ENCODE data around the gene SULF2.

SULF2 gene

GRCh38 chr20:47747669-47748031, 37.6 kb downstream of the SULF2 start:
- no peak for TF ChIP-seq CTCF (conservative IDR thresholded peaks at IDR 0.05)
- TF ChIP-seq ZFX (IDR thresholded peaks at IDR 0.05), result no peak
- H3K27ac ChIP-seq, result no peak overlapping the region

DNA sequence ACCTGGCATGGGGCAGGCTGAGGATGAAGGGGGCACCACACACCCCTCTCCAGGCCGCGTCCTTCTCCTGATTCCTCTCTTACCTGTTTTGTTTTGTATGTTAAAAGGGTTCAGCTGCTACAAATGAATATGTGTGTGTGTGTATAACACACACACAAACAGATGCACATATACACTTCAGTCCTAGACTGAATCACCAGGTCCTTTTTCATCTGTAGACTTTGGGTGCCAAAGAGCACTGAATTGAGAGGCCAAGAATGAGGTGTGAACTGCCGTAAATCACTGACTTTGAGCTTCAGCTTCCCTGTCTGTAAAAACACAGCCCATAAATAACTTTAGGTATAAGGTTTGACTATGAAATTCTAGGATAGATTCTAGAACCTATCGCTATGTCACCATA, 40.5 kb downstream of the SULF2 start:
- no peak overlapping the region for H3K27ac ChIP-seq
- TF ChIP-seq ZFX (IDR thresholded peaks at IDR 0.05) (no peak), CTCF (conservative IDR thresholded peaks at IDR 0.05) (no peak)

DNA sequence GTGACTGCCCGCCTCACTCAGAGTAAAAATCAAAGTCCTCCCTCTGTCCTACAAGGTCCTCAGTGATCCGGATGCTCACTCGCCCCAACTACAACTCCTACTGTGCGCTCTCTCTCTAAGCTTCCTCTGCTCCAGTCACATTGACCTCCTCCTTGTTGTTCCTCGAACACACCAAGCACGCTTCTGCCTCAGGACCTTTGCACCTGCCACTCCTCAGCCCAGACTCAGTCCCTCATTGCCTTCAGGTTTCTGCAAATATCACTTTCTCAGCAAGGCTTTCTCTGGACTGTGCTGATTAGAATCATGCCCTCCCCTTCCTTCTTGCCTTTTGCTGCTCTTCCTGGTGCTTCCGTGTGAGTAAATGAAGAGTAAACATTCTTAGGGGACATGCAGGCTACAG, 41.6 kb downstream of the SULF2 start:
- TF ChIP-seq CTCF (conservative IDR thresholded peaks at IDR 0.05) (no peak), ZFX (IDR thresholded peaks at IDR 0.05) (no peak)
- no peak overlapping the region for H3K27ac ChIP-seq

DNA sequence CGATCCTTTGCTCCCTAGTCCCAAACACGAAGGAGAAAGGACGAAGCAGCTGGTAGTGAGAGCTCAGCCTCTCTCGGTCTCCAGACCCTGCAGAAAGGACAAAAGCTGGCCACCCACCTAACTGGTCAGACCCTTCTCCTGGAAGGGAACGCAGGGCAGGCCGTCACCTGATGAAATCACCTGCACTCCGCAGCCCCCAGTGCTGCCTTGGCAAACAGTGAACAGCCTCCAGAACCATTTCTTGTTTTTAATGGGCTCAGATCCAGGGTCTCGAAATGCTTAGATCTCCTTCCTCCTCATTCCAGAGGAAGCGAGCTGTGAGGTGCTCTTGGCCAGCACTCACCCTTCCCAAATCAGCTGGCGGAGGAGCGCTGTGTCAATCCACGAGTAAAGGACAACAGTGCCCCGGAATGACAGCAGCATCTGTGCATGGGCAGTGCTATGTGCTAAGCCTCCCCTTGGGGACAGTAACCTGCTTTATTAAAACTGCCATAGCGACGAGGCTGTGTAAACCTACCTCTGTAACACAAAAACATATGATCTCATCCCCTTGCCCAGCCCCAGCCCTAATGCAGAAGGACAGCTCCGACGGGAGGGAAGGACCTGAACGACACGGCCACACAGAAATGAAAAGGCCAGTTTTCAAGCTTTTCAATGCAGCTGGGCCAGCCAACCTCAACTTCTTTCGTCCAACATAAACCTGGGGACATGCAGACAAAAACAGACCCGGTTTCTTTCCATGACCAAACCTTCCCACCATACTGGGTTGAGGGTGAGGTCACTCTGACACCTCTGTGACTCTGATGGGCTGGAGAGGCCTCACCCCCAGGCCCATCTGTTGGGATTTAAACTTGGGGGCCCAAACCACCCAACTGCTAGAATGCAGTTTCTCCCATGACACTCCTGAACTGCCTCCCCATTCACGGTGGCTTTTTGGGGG, 43.3 kb downstream of the SULF2 start:
- TF ChIP-seq ZFX (IDR thresholded peaks at IDR 0.05) (no peak), CTCF (conservative IDR thresholded peaks at IDR 0.05) (no peak)
- no peak overlapping the region for H3K27ac ChIP-seq

DNA sequence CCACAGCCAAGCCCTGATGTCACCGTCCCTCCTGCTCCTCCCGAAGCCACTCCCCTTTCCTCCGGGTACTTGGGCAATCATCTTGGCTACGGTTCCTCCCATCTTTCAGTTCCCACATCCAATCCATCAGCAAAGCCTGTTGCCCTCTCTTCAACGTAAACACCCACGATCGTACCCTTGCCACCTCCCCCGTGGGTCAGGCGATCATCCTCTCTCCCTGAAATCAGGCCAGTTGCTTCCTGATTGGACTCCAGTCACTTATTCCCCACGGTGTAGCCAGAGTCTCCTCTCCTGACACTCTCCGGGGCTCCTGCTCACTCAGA, 44.5 kb downstream of the SULF2 start:
- TF ChIP-seq CTCF (conservative IDR thresholded peaks at IDR 0.05) (no peak), ZFX (IDR thresholded peaks at IDR 0.05) (no peak)
- no peak overlapping the region for H3K27ac ChIP-seq

GRCh38 chr20:47740121-47740861, 45.0 kb downstream of the SULF2 start:
- no peak for TF ChIP-seq ZFX (IDR thresholded peaks at IDR 0.05)
- TF ChIP-seq CTCF (conservative IDR thresholded peaks at IDR 0.05), result no peak

GRCh38 chr20:47737923-47738322, 47.4 kb downstream of the SULF2 start:
- no peak overlapping the region for H3K27ac ChIP-seq
- TF ChIP-seq CTCF (conservative IDR thresholded peaks at IDR 0.05), result no peak

More at GRCh38 chr20:47740121-47740861, 45.0 kb downstream of the SULF2 start:
- no peak overlapping the region for H3K27ac ChIP-seq
